Measurements from ENCODE around the gene SHMT2.

- TF ChIP-seq POLR2AphosphoS5 (IDR thresholded peaks at IDR 0.05) = no peak
- TF ChIP-seq CTCF (IDR thresholded peaks at IDR 0.05) = no peak
- no peak for TF ChIP-seq EP300 (IDR thresholded peaks at IDR 0.05)
These were observed 23.6 kb upstream of the SHMT2 start for GRCh38 chr12:57205931-57206330.
